D341Med (cell line): ENCODE data around the gene BCL11B.
A peak's percentile ranks its signal among the peaks of the same experiment; 100 is the strongest.

Source experiments
- DNase-seq: peaks from one replicate; pipeline ENCODE4 v3.0.0; 2012; ENCODE audit warnings: low spot score

Gene BCL11B

DNA sequence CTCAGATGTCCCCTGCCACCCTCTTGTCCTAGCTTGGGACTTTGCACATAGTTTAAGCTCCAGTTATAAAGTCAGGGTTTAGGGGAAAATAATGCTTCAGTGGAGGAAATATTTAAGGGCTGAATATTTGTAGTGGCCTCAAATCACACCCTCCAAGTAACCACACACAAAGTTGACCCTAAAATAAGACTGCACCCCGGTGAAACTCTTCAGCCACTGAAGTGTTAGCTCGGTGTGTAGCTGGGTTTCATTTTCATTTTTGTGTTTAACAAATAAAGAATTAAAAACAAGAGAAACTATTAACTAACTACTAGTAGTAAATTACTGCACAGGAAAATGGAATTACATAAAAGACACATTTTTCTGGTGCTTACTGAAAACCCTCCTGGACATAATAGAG lies 14.8 kb upstream of the BCL11B start:
- DNase-seq = no peak

DNA sequence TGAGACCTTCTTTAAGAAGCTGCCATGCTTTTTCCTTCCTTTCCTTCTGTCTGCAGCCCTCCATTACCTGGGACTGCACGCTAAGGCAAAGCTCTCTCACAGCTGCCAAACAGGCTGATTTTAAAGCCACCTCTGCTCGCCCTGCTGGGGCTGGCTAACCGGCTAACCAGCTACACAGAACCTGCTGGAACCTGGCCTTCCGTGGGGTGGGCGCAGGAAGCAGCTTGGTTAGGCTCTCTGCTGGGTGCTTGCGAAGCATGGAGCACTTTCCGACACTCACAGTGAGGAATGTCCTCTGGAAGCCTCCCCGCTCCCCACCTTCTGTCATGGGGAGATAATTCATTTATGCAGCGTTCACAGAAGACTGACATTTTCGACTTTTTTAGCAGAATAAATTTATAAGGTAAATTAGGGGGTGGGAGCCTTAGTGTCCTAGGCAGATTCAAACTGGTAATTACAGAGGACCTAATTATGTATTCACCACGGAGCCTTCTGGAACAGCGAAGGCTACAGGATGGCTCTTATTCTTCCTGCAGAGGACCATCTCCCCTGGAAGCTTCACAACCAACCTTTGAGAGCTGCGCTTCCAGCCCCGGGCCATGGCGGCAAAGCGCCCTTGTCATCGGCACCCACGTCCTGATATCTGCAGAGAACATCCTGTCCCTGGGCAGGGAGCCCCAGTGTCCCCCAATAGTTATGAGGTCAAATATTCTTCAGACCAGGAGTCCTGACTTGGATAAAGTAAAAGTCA lies 12.4 kb upstream of the BCL11B start:
- no peak for DNase-seq

DNA sequence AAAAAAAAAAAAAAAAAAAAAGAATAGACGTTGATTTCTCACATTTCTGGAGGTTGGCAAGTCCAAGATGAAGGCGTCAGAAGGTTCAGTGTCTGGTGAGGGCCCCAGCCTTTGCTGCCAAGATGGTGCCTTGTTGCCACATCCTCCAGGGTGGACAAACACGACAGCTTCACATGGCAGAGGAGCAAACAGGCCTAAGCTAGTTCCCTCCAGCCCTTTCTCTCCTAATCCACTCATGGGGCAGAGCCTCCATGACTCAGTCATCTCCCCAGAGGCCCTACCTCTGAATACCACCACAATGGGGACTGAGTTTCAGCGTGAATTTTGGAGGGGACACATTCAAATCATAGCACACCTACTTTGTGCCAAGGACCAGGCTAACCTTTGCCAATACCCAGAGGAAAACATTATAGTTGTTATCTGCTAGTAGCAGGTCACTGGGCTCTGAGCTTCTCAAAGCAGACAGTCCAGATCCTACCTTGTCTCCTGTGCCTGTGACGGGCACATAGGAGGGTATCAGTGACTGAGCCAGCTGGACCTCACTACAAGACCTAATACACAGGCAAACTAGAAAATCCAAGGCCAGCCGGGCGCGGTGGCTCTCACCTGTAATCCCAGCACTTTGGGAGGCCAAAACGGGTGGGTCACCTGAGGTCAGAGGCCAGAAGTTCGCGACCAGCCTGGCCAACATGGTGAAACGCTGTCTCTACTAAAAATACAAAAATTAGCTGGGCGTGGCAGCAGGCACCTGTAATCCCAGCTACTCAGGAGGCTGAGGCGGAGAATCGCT lies 10.5 kb upstream of the BCL11B start:
- DNase-seq = no peak

DNA sequence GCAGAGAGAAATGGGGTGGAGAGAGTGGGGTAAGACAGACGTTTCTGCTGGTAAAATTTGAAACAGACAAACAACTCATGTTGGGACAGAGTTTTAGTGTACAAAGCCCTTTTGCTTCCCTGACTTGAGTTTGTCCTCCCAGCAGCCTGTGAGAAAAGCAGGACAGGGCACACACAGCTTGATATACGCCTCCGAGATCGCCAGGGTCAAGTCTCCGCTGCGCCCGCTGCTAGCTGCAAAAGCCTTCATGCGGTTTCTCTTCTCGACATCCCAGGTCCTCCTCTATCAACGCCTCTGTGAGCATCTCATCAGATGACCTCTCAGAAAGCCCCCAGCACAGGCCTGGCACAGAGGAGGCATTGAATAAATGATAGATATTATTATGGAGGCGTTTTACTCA lies 9.4 kb upstream of the BCL11B start:
- no peak for DNase-seq

DNA sequence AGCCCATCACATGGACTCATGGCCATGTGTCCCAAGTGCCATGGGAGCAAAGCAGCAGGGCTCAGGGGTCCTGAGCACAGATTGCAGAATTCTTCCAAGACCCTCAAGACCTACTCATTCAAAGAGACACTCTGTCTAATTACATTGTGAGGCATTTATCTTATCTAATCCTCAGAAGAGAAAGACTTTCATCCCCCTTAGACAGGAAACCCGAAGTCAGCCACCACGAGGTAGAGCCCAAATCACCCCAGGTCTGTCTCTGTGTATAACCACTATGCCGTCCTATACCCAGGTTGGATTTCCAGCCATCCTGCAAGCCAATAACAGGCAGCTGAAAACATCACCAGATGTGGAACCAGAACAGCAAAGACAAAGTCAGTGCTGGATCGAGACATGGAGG lies 8.9 kb upstream of the BCL11B start:
- no peak for DNase-seq

DNA sequence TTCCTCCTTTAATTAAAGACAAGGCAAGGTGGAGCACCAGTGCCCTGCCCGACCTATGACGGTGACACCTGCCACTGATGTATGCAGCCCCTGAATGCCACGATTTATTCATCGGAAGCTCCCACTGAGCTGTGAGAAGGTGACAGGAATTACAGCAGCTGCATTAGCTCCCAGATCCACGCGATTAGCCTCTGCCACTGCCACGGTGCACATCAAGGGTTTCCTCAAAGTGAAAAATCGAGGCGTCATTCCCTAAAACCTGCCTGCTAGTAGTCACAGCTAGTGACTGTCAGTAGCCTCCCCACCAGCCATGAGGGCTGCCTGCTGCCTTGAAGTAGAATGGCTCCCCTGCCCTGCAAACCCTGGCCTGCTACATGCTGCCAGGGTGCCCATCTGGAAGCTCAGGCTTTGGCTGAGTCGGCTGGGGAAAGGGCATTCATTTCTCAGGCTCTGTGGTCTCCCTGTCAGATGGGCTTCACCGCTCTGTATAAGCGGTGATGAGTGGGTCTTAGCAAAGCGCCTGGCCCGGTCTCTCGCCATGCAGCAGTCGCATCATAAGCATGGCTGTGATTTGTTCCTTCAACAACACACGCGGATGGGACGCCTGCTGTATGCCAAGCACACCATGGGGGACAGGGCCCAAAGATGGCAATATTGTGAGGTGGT lies 8.2 kb upstream of the BCL11B start:
- DNase-seq = no peak

DNA sequence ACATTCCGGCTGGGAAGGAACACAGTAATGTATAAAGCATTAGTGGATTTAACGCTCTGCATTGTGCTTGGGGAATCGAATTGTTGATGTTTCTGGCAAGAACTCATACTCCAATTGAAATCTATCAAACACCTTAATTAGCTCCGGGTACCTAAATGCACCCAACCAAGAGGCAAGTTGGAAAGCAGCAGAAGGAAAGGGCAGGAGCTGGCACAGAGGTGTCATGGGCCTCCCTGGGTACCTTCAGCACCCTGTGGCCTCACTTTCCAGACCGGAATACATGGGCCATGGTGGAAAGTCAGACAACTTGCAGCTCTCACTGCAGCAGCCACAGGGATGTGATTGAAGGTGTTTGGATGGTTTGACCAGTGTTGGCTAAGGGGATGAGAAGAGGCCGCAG lies 6.8 kb upstream of the BCL11B start:
- DNase-seq = no peak

DNA sequence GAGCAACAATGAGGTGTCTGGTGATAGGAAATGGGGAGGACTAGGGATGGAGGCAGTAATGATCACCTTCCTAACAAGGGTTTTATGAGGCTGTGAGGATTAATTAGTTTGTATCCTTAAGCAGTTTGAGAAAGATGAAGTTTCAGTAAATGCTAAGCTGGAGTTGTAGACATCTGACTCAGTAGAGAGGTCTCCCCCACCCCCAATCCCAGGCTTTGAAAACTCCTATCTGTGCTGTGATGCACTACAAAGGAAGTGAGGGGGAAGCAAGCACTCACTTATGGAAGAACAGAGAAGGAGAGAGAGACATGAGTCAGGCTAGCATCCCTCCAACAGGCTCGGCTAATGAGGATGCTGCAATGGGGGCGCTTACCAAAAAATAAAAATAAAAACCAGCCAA lies 5.5 kb upstream of the BCL11B start:
- no peak for DNase-seq

DNA sequence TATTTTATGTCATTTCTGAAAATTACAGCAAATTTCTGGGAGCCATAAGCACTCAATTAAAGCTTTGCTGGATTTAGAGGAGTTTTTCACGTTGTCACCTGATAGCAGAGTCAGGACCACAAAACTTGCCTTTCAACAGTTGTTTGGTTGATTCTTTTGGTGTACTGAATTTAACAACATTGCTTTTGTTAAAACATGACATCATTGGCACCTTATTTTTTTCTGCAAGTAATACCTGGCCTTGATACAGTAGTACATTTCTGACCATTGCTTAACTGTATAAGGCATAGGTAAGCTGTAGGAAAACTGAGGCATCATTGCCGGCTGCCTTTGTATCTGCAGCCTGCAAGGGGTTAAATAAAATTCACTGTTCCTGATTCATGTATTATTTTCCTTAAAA lies 4.5 kb upstream of the BCL11B start:
- no peak for DNase-seq

DNA sequence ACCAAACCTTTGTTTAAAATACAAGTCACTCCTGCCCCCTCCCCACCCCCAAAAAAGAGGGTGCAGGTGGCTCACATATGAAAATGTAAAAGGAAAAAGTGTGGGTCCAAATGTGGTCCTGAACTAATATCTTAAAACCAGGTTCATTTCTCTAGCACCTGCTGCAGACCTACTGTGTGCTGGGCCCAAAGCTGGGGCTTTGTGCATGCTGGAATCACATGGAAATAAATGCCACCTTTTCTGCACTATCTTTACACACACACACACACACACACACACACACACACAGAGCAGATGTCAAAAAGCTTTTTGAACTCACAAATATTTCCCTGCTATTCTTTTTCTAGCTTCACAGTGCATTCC lies 3.2 kb upstream of the BCL11B start:
- no peak for DNase-seq

DNA sequence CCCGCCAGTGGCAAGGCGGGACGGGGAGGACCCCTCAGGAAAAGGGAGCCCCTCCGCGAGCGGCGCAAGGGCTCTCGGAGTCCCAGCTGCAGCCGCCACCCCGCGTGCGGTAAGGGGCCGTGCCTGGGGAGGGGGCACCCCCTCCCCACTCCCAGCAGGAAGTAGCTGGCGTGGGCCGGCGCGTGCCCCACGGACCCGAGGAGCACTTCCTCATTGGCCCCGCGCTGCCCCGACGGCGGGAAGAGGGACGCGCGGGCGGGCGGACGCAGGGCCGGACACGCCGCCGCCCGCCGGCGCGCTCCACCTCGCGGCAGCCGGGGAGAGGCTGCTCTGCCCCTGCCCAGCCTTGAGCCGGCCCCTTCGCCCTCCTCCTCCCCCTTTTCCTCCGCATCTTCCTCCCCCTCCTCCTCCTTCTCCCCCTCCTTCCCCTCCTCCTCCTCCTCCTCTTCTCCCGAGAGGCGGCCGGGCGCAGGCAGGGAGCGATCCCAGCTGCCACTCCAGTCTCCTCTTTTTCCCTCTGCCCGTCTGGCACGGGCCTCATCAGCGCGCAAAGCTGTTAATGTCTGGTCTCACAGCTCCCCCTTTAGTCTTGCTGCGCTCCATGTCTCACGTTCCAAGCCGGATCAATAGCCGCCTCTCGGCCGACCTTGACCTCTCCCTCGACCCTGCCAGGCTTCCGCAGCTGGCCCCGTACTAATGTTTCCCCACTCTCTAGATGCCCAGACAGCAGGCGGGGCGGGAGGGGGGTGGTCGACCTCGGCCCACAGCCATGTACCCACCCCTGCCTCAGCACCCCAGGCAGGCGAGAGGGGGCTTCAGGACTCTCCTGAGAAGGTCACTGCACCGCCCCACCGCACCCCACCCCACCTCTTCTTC lies 2.6 kb upstream of the BCL11B start:
- peak; percentile 94 for DNase-seq

DNA sequence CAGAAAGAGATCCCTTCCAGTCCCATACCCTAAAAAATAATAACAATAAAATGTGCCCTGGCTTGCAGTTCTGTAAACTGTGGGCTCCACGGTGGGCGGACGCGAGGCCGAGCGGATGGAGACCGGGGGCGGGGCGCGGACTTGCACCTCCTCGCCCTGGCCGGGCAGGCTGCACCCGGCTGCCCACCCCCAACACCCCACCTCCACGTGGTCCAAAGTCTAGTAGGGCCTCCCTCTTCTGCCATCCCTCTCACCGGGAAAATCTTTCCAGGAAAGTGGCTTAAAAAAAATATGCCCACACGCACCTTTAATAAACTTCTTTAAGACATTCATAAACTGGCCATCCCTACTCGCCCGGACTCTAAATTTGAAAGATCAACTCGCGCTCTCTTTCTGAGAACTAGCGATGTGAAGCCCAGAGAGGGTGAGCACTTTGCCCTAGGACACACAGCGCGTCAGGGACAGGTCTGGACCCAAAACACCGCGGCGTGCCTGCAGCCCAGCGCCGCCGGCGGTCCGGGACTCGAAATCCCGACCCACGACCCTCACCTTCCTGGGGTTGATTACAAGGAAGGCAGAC lies 1.9 kb upstream of the BCL11B start:
- peak; percentile 56 for DNase-seq

DNA sequence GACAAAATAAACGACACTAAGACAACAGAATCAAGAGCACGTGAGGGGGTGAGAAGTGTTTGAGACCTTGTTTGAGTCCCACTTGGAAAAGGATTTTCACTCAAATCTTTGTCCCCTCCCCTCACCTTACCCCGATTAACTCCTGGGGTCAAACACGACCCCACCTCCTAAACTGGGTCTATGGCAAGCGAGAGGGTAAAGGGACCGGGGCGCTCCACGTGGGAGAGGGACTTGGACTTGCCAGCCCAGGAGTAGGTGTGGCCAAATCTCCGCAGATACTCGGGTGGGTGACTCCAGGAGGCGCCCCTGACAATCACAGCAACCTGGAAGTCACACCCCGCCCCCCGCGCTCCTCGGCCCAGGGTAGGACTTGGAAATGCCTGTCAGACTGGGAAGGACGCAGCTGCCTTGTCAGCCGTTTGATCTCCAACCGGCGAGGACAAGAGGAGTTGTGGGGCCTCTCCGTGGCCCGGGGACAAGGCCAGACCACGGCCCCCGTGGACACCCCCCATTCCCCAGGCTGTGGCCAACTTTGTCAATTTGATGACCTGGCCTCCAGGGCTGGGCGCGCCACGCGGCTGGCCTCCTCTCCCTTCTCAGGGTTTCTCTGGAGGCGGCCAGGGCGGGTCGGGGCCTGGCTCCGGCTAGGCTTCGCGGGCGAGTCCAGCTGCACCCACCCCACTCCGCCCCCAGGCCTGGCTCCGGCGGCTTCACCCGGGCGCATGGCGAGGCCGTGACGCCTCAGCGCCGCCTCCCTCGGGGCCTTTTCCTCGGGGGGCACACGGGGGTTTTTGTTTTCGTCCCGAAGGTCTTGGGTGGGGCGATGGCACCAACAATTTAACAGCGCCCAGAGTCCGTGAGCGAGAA lies 1.1 kb upstream of the BCL11B start:
- DNase-seq = peak; percentile 83

DNA sequence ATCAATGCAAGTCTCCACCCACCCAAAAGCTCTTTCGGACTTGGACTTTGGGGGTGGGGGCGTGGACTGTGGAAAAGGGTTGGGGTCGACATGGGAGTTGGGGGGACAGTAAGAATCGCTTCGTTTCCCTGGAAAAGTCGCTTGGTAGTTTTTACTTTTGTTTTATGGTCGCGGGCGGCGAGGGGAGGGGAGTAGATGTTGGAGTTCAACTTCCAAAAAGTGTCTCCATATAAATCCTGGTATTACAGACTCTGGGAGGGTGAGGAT lies 568 bp upstream of the BCL11B start:
- DNase-seq = no peak

DNA sequence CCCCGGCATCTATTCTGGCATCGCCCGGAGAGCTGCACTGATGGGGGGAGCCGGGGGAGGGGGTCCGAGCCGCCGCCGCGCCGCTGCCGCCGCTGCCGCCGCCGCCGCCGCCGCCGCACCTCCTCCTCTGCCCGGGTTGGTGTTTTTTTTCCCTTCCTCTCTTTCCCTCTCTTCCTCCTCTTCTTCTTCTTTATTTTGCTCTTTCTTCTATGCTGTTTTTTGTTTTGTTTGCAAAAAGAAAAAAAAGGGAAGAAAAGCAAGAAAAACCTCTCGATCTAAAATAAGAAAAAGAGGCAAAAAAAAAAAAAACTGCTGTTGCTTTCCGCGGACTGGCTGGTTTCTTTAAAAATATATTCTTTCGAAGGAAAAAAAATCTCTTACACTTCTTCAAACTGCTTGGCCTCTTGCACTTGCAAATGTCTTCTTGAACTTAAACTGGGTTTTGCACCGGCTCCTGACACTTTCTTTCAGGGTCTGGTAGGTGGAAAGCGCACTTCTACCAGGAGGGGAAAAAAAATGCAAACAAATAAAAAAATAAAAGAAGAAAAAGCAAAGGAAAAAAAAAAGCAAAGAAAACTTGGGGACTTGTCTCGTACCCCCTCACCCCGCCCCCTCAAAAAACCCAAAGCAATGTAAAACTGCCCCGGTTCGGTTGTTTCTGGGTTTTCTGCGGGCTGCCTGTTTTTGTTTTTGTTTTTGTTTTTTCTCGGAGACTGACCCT lies 616 bp downstream of the BCL11B start:
- no peak for DNase-seq

DNA sequence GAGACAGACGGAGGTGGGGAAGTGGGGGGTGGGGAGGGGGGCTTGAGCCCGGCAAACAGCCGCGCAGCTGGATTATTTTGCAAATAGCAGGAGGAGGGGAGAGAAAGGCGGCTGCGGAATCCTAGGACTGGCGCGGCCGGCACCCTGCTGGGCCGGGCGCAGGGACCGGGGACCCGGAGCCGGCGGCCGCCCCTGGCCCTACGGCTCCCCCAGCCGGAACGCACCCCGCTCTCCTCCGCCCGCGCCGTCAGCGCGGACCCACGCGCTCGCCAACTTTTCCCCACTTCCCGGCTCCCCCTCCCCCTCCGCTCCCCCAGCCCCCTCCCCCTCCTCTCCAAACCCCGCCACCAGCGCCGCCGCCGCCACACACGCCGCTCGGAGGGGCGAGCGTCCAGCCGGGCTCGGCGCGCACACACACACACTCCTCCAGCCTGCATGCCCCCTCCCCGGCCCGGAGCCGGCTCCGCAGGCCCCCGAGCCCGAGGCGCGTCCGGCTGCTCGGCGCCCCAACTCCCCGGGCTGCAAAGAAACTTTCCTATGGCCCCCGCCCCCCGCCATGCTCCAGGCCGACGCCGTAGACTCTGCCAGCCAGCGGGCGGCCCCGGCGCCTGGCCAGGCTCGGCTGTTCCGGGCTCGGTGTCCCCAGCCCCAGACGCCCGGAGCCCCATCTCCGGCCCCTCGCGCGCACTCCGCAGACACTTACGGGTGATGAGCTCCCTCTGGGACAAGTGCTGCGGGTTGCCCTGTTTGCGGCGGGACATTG lies 1.4 kb downstream of the BCL11B start:
- peak; percentile 71 for DNase-seq

DNA sequence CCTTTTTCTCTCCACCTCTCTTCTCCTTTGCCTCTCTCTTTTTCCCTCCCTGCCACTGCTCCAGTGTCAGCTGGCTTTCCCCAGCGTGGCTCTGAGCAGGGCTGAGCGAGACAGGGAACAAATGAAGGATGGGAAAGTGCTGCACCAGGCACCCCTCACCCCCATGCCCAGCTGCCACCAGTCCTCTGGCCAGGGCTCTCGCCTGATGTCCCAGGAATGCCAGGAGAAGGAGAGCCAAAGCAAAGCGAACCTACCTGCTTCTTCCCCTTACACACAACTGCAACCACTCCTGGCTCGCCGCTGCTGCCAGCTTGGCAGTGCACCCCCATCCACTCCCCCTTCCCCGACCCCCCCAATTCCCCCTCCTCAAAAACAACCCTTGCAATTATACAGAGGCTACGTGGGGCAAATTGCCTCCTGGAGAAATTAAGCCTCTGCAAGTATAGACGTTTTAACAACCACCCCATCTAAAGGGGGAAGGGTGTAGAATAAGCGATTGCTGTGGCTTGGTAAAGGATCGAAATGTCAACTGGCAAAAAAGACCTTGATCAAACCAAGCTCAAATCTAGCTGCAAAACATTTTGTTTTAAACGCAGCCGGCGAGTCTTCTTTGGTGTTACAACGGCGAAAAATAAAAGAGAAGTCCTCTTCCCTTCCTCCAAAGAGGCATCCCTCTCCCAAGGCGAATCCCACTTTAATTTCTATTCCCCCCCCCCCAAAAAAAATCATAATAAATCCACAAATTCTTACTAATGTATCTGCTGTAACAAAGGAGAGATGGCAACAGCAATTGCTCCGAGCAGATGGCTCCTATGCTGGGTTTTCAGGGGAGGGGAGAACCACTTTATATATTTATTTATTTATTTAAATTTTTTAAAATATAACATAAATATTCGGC lies 2.9 kb downstream of the BCL11B start:
- no peak for DNase-seq
